ENCODE data around the gene NELFCD.
"Not testable (repeated sequence)": the region's sequence is repeated elsewhere in the genome, so short reads cannot be mapped to it uniquely, and the experiment has no call there.

NELFCD gene

DNA sequence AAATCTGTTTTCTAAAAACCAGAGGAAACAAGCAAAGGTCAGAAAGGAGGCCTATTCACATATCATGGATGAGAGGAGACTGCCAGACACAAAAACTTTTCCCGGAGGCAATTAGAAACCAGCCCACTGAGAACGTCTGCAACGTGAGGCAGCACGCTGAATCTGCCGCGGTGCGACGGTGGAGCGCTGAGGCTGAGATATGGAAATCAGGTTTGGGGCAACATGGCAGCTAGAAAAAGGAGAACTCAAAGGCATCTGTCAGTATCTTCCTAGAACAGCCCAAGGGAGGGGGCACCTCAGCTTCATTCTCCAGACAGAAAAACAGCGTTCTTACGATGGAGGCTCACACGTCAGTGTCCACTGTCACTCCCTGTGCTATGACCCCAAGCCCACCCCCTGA, 56.3 kb downstream of the NELFCD start (continued):
- TF ChIP-seq, protein P1, sequence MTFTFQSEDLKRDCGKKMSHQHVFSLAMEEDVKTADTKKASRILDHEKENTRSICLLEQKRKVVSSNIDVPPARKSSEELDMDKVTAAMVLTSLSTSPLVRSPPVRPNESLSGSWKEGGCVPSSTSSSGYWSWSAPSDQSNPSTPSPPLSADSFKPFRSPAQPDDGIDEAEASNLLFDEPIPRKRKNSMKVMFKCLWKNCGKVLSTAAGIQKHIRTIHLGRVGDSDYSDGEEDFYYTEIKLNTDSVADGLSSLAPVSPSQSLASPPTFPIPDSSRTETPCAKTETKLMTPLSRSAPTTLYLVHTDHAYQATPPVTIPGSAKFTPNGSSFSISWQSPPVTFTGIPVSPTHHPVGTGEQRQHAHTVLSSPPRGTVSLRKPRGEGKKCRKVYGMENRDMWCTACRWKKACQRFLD (tag by site-specific recombination; IDR thresholded peaks at IDR 0.05): no peak
- TF ChIP-seq ZNF658 (tag by site-specific recombination; IDR thresholded peaks at IDR 0.05) (no peak), GFI1B (tag by site-specific recombination; IDR thresholded peaks at IDR 0.05) (no peak)
- TF ChIP-seq, protein P2, sequence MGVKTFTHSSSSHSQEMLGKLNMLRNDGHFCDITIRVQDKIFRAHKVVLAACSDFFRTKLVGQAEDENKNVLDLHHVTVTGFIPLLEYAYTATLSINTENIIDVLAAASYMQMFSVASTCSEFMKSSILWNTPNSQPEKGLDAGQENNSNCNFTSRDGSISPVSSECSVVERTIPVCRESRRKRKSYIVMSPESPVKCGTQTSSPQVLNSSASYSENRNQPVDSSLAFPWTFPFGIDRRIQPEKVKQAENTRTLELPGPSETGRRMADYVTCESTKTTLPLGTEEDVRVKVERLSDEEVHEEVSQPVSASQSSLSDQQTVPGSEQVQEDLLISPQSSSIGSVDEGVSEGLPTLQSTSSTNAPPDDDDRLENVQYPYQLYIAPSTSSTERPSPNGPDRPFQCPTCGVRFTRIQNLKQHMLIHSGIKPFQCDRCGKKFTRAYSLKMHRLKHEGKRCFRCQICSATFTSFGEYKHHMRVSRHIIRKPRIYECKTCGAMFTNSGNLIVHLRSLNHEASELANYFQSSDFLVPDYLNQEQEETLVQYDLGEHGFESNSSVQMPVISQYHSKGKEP (tag by site-specific recombination; IDR thresholded peaks at IDR 0.05): no peak

DNA sequence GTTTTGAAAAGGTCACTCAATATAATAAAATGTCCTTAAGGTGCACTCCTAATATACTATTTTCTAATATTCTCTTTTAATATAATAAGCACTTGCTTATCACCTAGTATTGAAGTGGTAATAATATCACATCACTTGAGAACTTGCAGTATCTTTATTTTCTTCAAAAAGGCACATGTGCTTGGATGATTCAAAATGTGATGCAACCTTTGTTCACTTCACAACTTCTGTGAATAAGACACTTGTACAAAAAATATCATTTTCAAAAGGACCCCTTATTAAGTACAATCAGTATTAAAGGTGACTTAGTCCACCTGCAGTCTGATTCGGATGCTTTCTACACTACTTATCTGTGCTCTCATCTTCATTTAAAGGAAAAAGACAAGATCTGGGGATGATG, 58.2 kb downstream of the NELFCD start:
- ChIA-PET POLR2A (no interaction called here), CTCF (no interaction called here)
- no peaks in the 10 kb centered on the region for H3K9me3 ChIP-seq (ENCODE audit: control insufficient read depth, insufficient read depth, low read depth, low read length)
- TF ChIP-seq ZNF112 (tag by site-specific recombination; IDR thresholded peaks at IDR 0.05): no peak
- no peak for TF ChIP-seq ZNF416 (tag by site-specific recombination; IDR thresholded peaks at IDR 0.05)
- no peak for TF ChIP-seq ZNF292 (tag by site-specific recombination; IDR thresholded peaks at IDR 0.05; ENCODE audit: borderline replicate concordance, low read depth)
- TF ChIP-seq ZBTB1 (tag by site-specific recombination; IDR thresholded peaks at IDR 0.05): no peak
- TF ChIP-seq ZFP37 (tag by site-specific recombination; IDR thresholded peaks at IDR 0.05): no peak
- no peak for TF ChIP-seq ZNF114 (tag by site-specific recombination; IDR thresholded peaks at IDR 0.05)
- TF ChIP-seq SP2 (tag by site-specific recombination; IDR thresholded peaks at IDR 0.05): no peak
- TF ChIP-seq, protein P3, sequence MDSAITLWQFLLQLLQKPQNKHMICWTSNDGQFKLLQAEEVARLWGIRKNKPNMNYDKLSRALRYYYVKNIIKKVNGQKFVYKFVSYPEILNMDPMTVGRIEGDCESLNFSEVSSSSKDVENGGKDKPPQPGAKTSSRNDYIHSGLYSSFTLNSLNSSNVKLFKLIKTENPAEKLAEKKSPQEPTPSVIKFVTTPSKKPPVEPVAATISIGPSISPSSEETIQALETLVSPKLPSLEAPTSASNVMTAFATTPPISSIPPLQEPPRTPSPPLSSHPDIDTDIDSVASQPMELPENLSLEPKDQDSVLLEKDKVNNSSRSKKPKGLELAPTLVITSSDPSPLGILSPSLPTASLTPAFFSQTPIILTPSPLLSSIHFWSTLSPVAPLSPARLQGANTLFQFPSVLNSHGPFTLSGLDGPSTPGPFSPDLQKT (IDR thresholded peaks at IDR 0.05; ENCODE audit: borderline replicate concordance, low read depth, low read length): no peak
- TF ChIP-seq, protein P2 (tag by site-specific recombination; IDR thresholded peaks at IDR 0.05): no peak
- no peak for TF ChIP-seq HOXD13 (CRISPR knock-in tag; IDR thresholded peaks at IDR 0.05; ENCODE audit: borderline replicate concordance)
- peaks cover 16 to 59% of the 10 kb centered on the region in 2 experiments; a peak in 2 of 3 replicates for H3K36me3 ChIP-seq (ENCODE audit: control insufficient read depth in 2 of 2, insufficient read depth in 1 of 2, low read length in 2 of 2)
- H3K27ac ChIP-seq (ENCODE audit: extremely low read depth, low read depth, low read length): no peak overlapping the region
- H3K4me1 ChIP-seq (ENCODE audit: control insufficient read depth, insufficient read depth, low read length): peaks cover 2% of the 10 kb centered on the region; the same call in 1 of the 2 replicates
- H3K4me3 ChIP-seq (ENCODE audit: low read depth, low read length): no peak overlapping the region

DNA sequence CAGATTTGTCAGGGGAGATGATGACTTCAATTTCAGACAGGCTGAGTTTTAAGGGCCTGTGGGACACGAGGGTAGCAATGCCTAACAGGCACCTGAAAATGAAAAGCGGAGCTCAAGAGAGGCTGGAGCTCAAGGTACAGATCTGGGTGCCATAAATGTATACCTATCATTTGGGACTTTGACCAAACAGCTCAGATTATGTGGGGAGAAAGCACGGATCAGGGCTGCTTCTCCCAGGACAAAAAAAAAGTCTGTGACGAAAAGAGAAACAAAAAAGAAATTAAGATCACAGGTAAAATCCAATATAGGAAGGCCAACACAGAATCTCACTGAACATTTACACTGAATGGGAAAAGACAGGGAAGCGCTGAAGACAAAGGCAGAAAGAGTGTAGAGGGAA, 59.6 kb downstream of the NELFCD start:
- Histone ChIP-seq H3K4me3 (ENCODE audit: low read depth, low read length) (no peak overlapping the region), H3K27ac (ENCODE audit: extremely low read depth, low read depth, low read length) (no peak overlapping the region), H3K4me1 (ENCODE audit: control insufficient read depth, insufficient read depth, low read length) (peaks cover 2% of the 10 kb centered on the region; the same call in 1 of the 2 replicates), H3K9me3 (ENCODE audit: control insufficient read depth, insufficient read depth, low read depth, low read length) (no peaks in the 10 kb centered on the region), H3K36me3 (ENCODE audit: control insufficient read depth in 2 of 2, insufficient read depth in 1 of 2, low read length in 2 of 2) (peaks cover 12 to 45% of the 10 kb centered on the region in 2 experiments; a peak in 2 of 3 replicates)
- TF ChIP-seq ZBTB17 (tag by site-specific recombination; IDR thresholded peaks at IDR 0.05) (0 out of 2 replicates have a peak, but pooled peaks have one; percentile 27), ZNF433 (tag by site-specific recombination; IDR thresholded peaks at IDR 0.05; ENCODE audit: low read depth) (no peak)
- ChIA-PET CTCF (interaction anchor here (0.6 kb wide), 1 partner anchor 363 kb away, joined by 4 read pairs; no protein-coding TSS in a partner anchor), POLR2A (interaction anchor here (3.6 kb wide), 1 partner anchor 9 kb away, joined by 28 read pairs; the partner anchor contains the start of gene ATP5F1E)

DNA sequence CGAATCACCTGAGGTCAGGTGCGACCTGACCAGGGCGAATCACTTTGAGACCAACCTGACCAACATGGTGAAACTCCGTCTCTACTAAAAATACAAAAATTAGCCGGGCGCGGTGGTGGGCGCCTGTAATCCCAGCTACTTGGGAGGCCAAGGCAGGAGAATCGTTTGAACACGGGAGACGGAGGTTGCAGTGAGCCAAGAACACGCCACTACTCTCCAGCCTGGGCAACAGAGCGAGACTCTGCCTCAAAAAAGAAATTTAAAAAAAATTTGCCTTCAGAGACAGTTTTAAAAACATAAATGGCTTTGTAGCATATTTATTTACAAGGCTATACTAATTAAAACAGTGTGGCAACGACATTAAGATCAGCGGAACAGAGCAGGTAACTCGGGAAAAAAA, 60.4 kb downstream of the NELFCD start:
- not testable (repeated sequence) for H3K4me1 ChIP-seq (ENCODE audit: control insufficient read depth, insufficient read depth, low read length); H3K9me3 ChIP-seq (ENCODE audit: control insufficient read depth, insufficient read depth, low read depth, low read length); H3K27ac ChIP-seq (ENCODE audit: extremely low read depth, low read depth, low read length)
- Histone ChIP-seq H3K36me3 (ENCODE audit: control insufficient read depth in 2 of 2, insufficient read depth in 1 of 2, low read length in 2 of 2) (peaks cover 10 to 36% of the 10 kb centered on the region in 2 experiments; a peak in 2 of 3 replicates), H3K4me3 (ENCODE audit: low read depth, low read length) (peak overlapping the region; percentile 90)
- ChIA-PET POLR2A (interaction anchor here (3.6 kb wide), 1 partner anchor 9 kb away, joined by 28 read pairs; the partner anchor contains the start of gene ATP5F1E), CTCF (interaction anchor here (0.7 kb wide), 1 partner anchor 194 kb away, joined by 3 read pairs; no protein-coding TSS in a partner anchor)

Data from HEK293 (cell line).